PC-9 (cell line): ENCODE data around the gene CYP1A2. TPM values are rescaled to one million over a fixed set of nuclear protein-coding genes. Genes with fewer than 3 reads are reported as not detected.
A peak's percentile ranks its signal among the peaks of the same experiment; 100 is the strongest.

Source experiments
- BruUV-seq: library from RNA; stranded (reverse); fragments of 400-500 nt; replicated peaks from 2 replicates; lab custom pipeline; 2021; lab: Mats Ljungman, UMichigan
- CTCF ChIA-PET: fragments of 300-600 bp; sonication (Branson Sonifier 250); formaldehyde crosslinking; loops from one replicate; lab custom pipeline; 2022; ENCODE audit warnings: antibody characterized with exemption; lab: Charles Lee
- POLR2A ChIA-PET: fragments of 300-600 bp; sonication (Branson Sonifier 250); formaldehyde crosslinking; loops from one replicate; lab custom pipeline; 2022; ENCODE audit warnings: antibody characterized with exemption; ENCODE audit not compliant: unreplicated experiment; lab: Charles Lee
- DNase-seq, 2 experiments: peaks; one replicate each; pipeline versions ENCODE4 v3.0.0 to v3.0.0-alpha.2; 2015 to 2022; ENCODE audit warnings: mixed read lengths in 1 of 2
- H2AFZ ChIP-seq: fragments of 200-600 bp; sonication (generic); 2 replicates; pipeline ENCODE4 v1.8.1; 2017; ENCODE audit warnings: antibody characterized with exemption
- H3F3A ChIP-seq: fragments of 200-600 bp; sonication (generic); 2 replicates; pipeline ENCODE4 v1.8.1; 2017; ENCODE audit warnings: antibody characterized with exemption, mild to moderate bottlenecking, low read depth; ENCODE audit not compliant: insufficient read depth
- H3K27ac ChIP-seq: fragments of 200-600 bp; sonication (generic); 2 replicates; pipeline ENCODE4 v1.6.1; 2016; ENCODE audit warnings: mixed run types
- H3K27me3 ChIP-seq: fragments of 200-600 bp; sonication (generic); 2 replicates; pipeline ENCODE4 v1.6.1; 2016; ENCODE audit warnings: low read depth, mixed run types; ENCODE audit not compliant: insufficient read depth
- H3K36me3 ChIP-seq: fragments of 200-600 bp; sonication (generic); 2 replicates; pipeline ENCODE4 v1.6.1; 2016; ENCODE audit warnings: low read depth, mixed run types
- H3K4me1 ChIP-seq: fragments of 200-600 bp; sonication (generic); replicated peaks from 2 replicates; pipeline ENCODE4 v1.6.1; 2016; ENCODE audit warnings: mixed run types; ENCODE audit not compliant: insufficient read depth
- H3K4me2 ChIP-seq: fragments of 200-600 bp; sonication (generic); 2 replicates; pipeline ENCODE4 v1.6.1; 2017; ENCODE audit warnings: mixed run types
- H3K4me3 ChIP-seq: fragments of 200-600 bp; sonication (generic); 2 replicates; pipeline ENCODE4 v1.6.1; 2016; ENCODE audit warnings: mixed run types
- H3K79me2 ChIP-seq: fragments of 200-600 bp; sonication (generic); 2 replicates; pipeline ENCODE4 v1.6.1; 2017; ENCODE audit warnings: low read depth, mixed run types
- H3K9me2 ChIP-seq: fragments of 200-600 bp; sonication (generic); 2 replicates; pipeline ENCODE4 v1.8.1; 2017; ENCODE audit warnings: mild to moderate bottlenecking; ENCODE audit not compliant: insufficient read depth
- H3K9me3 ChIP-seq: fragments of 200-600 bp; sonication (generic); 2 replicates; pipeline ENCODE4 v1.8.1; 2016; ENCODE audit warnings: low read depth; ENCODE audit not compliant: insufficient read depth
- H4K20me1 ChIP-seq: fragments of 200-600 bp; sonication (generic); 2 replicates; pipeline ENCODE4 v1.8.1; 2017; ENCODE audit not compliant: insufficient read depth
- EZH2 ChIP-seq: fragments of 200-600 bp; sonication (generic); IDR thresholded peaks from 2 replicates; pipeline ENCODE4 v1.8.0; 2017; ENCODE audit warnings: antibody characterized with exemption, low read depth
- intact Hi-C: fragments of 100-400 bp; cut with micrococcal nuclease; formaldehyde crosslinking; loops from one replicate; pipeline ENCODE4 v1.10.0; 2022; ENCODE audit not compliant: unreplicated experiment
- total RNA-seq: library from RNA; stranded (reverse); gene quantifications from 2 replicates; pipeline ENCODE4 v1.2.3, GENCODE V29; 2021
- TF ChIP-seq, protein P1 (sequence below): fragments of 200-600 bp; sonication (generic); conservative IDR thresholded peaks from 2 replicates; pipeline ENCODE4 v1.6.1; 2017; ENCODE audit warnings: mixed run types, antibody characterized with exemption, mild to moderate bottlenecking, moderate library complexity

Gene CYP1A2
- total RNA-seq, 1 experiment from 2014 or later, result not detected

DNA sequence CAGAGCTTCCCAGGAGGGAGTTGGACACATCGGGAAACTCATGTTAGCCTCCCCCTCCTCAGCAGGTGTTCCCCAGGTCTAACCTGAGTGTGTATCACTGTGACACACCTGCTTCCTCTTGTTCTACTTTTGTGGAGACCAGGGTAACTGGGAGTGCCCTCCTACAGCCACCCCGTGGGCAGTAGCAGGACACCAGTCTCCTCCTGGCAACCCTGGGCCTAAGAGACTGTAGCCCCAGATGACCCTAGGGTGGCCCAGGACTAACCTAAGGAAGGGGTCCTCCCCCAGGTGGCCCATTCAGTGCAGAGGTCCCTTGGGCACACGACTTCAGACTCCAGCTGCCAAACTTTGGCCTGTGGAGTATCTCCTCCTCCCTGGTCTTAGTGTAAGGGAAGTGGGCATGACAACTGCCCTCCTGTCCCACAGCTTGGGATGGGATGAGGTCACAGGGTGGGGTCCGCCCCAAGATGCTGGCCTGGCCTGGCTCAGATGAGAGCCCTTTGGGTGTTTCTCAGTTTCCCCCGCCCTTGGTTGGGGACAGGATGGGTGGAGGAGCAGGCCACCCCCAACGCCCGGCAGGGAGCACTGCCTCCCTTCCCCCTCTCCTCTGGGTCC, 38.0 kb downstream of the CYP1A2 start:
- no peak for DNase-seq
- H3K9me3 ChIP-seq, result no peaks in the 10 kb centered on the region
- no peak for TF ChIP-seq EZH2
- TF ChIP-seq, protein P1, sequence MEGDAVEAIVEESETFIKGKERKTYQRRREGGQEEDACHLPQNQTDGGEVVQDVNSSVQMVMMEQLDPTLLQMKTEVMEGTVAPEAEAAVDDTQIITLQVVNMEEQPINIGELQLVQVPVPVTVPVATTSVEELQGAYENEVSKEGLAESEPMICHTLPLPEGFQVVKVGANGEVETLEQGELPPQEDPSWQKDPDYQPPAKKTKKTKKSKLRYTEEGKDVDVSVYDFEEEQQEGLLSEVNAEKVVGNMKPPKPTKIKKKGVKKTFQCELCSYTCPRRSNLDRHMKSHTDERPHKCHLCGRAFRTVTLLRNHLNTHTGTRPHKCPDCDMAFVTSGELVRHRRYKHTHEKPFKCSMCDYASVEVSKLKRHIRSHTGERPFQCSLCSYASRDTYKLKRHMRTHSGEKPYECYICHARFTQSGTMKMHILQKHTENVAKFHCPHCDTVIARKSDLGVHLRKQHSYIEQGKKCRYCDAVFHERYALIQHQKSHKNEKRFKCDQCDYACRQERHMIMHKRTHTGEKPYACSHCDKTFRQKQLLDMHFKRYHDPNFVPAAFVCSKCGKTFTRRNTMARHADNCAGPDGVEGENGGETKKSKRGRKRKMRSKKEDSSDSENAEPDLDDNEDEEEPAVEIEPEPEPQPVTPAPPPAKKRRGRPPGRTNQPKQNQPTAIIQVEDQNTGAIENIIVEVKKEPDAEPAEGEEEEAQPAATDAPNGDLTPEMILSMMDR, result no peak
- POLR2A ChIA-PET, result interaction anchor here (0.6 kb wide), 1 partner anchor 9 kb away, joined by 4 read pairs; no protein-coding TSS in a partner anchor
- H3K27me3 ChIP-seq, result no peaks in the 10 kb centered on the region
- CTCF ChIA-PET, result no interaction called here
- H3K36me3 ChIP-seq, result peaks cover 6% of the 10 kb centered on the region
- H3K79me2 ChIP-seq, result peaks cover 64% of the 10 kb centered on the region
- peaks cover 49% of the 10 kb centered on the region for H4K20me1 ChIP-seq
- H2AFZ ChIP-seq, result no peak overlapping the region
- H3K9me2 ChIP-seq, result no peaks in the 10 kb centered on the region
- H3K27ac ChIP-seq, result no peak overlapping the region
- no peak overlapping the region for H3K4me3 ChIP-seq
- BruUV-seq, result no TSS peak
- no peak overlapping the region for H3K4me2 ChIP-seq
- H3F3A ChIP-seq, result no peaks in the 10 kb centered on the region
- peaks cover 30% of the 10 kb centered on the region for H3K4me1 ChIP-seq
- intact Hi-C loops, result no loop called here

DNA sequence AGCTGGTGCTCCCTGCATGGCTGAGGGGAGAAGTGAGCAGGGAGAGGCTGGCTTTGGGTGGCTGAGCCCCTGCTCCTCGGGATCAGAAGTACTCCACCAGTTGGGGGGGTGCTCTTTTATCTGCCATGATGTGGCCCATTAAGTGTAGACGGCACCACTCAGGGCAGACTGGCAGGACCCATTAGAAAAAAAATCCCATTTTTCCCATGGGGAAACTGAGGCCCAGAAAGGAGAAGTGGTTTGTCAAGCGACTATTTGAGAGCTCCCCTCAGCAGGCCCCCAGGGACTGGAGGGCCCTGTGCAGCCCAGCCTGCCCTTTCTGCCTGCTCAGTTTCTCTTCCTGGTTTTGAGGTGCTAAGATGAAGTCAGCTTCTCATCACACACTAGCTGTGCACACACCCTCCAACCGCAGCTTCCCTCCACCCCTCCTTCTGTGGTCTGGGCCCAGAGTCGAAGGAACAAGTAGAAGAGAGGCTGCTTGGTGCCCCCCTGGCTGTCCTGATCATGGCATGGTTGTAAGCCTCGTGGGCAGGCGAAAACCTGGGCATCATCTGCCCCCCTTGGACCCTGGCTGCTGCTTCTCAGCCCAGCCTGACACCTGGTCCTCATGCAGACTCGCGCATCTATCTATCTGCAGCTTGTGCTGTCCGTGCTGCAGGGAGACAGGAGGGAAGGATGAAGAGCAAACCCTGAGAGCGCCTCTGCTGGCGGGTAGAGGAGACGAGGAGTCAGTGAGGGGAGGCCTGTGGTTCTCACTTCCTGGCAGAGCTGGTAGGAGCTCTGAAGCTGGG, 38.8 kb downstream of the CYP1A2 start:
- H3K79me2 ChIP-seq, result peaks cover 69% of the 10 kb centered on the region
- no peaks in the 10 kb centered on the region for H3K27me3 ChIP-seq
- peaks cover 30% of the 10 kb centered on the region for H3K4me1 ChIP-seq
- peaks cover 50% of the 10 kb centered on the region for H4K20me1 ChIP-seq
- no peak overlapping the region for H3K4me3 ChIP-seq
- peak in 1 of 2 experiments; percentile 37 for DNase-seq
- BruUV-seq, result no TSS peak
- ChIA-PET POLR2A (interaction anchor here (0.6 kb wide), 1 partner anchor 10 kb away, joined by 4 read pairs; no protein-coding TSS in a partner anchor), CTCF (interaction anchor here (0.6 to 0.9 kb wide), 2 partner anchors 10 to 42 kb away, joined by 3 to 4 read pairs; no protein-coding TSS in a partner anchor)
- no peak overlapping the region for H3K27ac ChIP-seq
- peaks cover 6% of the 10 kb centered on the region for H3K36me3 ChIP-seq
- intact Hi-C loops, result no loop called here
- H3F3A ChIP-seq, result no peaks in the 10 kb centered on the region
- H3K4me2 ChIP-seq, result no peak overlapping the region
- H2AFZ ChIP-seq, result no peak overlapping the region
- H3K9me3 ChIP-seq, result no peaks in the 10 kb centered on the region
- TF ChIP-seq, protein P1, result no peak
- H3K9me2 ChIP-seq, result no peaks in the 10 kb centered on the region

DNA sequence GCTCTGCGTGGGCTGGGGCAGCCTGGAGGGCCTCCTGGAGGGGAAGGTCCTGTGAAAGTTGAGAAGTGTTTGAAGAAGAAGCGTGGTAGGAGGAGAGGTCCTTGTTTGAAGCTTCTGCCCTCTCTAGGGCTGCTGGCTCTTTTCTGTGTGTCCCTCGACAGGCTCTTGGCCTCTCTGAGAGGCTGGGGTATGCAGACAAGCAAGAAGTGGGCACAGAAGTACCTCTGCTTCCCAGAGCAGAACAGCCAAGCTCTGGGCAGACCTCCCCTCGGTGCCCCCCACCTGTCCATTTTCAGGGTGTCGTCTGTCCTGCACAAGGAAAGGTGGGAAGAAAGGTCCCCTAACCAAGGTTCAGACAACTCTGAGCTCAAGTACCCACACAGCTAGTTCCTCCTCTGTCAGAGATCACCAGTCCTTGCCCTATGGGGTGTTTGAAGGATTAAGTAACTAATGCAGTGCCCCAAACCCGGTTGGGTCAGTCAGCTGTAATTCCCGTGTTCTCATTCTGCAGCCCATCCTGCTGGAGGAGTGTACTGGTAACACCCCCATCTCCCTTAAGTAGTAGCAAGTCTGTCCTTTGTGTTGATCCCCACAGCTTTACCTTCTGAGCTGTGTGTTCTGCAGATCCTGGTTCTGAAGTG, 39.5 kb downstream of the CYP1A2 start:
- no peak overlapping the region for H3K4me3 ChIP-seq
- H2AFZ ChIP-seq, result no peak overlapping the region
- DNase-seq, result no peak
- H4K20me1 ChIP-seq, result peaks cover 54% of the 10 kb centered on the region
- no peak overlapping the region for H3K27ac ChIP-seq
- TF ChIP-seq, protein P1, result no peak
- no peak for TF ChIP-seq EZH2
- H3K4me2 ChIP-seq, result no peak overlapping the region
- POLR2A ChIA-PET, result no interaction called here
- H3K36me3 ChIP-seq, result peaks cover 6% of the 10 kb centered on the region
- H3K27me3 ChIP-seq, result no peaks in the 10 kb centered on the region
- H3F3A ChIP-seq, result no peaks in the 10 kb centered on the region
- CTCF ChIA-PET, result interaction anchor here (0.9 kb wide), 1 partner anchor 11 kb away, joined by 3 read pairs; no protein-coding TSS in a partner anchor
- peaks cover 24% of the 10 kb centered on the region for H3K4me1 ChIP-seq
- H3K9me3 ChIP-seq, result no peaks in the 10 kb centered on the region
- intact Hi-C loops, result no loop called here
- no TSS peak for BruUV-seq
- peaks cover 68% of the 10 kb centered on the region for H3K79me2 ChIP-seq
- no peaks in the 10 kb centered on the region for H3K9me2 ChIP-seq
